NCI-H2107 treated with DMSO at 0.1 percent for 48 hours (cell line): ENCODE measurements around the gene A2M.

Experiments used
- DNase-seq: peaks from one replicate; lab custom pipeline; 2025; ENCODE audit not compliant: unreplicated experiment; lab: John Stamatoyannopoulos, UW

Gene A2M

DNA sequence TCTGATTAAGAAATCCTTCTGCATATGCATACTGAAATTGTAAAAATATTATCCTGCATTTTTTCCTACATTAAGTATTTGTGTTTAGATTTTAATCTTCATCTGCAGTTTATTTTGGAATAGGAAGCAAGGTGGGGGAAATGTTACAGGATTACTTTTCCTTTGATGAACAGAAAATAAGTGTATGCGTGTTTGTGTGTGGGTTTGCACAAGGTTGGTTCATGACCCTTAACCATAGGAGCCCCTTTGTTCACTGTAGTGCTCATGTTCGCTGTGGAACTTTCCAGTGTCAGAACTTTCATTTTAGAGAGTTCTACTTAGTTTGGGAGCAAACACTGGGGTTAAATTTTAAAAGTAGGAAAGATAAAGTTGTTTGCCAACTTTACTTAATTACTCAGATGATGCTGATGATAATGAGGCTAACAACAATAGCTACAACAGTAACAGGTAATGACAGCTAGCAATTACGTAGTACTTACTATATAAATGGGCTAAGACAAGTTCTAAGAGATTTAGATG is 6.4 kb upstream of the A2M start:
- no peak for DNase-seq

DNA sequence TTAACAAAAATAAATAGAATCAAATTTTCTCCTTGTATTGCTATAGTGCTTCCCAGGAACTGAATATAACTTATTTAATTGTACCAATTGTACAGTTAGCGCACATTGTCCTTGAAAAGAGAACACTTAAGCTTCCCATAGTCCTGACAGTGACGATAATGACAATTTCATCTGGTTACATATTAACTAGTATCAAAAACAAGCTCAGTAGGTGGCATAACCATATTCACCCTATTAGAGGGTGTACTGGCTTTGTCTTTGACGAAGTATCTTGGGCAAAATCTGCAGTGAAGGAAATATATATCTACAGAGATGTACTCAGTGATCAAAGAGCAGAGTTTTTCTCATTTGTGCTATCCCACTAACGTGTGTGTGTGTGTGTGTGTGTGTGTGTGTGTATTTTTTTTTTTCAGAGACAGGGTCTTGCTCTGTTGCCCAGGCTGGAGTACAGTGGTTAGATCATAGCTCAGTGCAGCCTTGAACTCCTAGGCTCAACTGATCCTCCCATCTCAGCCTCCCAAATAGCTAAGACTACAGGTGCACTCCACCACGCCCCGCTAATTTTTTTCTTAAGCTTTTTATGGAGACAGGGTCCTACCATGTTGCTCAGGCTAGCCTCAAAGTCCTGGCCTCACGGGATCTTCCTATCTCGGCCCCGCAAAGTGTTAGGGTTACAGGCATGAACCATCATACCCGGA is 4.9 kb upstream of the A2M start:
- no peak for DNase-seq

DNA sequence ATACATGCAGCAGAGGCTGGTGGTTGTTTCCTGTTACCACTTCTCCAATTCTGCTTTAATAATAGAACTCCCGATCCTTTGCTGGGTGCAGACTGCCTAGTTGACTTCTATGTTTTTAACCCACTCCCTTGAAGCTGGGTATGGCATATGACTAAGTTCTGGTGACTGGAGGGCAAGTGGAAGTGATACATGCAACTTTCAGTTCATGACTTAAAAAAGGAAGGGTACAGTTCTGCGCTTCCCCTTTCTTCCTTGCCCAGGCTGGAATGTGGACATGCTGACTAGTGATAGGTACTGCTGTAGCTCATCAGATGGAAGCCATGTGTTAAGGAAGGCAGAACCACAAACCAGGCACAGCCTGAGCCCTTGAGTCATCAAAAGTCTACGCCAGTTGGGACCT is 2.4 kb upstream of the A2M start:
- no peak for DNase-seq

DNA sequence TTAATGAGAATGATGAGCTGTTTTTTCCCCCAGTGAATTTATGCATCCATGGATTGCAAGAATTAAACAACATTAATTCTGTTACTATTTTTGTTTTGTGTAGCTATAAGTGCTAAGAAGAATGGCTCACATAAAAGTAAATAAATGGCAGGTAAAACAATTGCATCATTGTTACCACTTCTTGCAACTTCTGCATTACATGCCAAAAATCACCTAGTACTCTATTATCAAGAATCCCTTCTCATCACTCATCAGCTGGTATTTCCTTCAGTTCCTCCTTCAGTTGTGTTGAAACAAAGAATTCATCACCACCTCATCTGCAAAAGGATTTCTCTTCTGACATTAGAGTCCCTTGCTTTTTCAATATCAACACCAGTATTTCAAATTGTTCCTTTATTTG is 773 bp downstream of the A2M start:
- no peak for DNase-seq

DNA sequence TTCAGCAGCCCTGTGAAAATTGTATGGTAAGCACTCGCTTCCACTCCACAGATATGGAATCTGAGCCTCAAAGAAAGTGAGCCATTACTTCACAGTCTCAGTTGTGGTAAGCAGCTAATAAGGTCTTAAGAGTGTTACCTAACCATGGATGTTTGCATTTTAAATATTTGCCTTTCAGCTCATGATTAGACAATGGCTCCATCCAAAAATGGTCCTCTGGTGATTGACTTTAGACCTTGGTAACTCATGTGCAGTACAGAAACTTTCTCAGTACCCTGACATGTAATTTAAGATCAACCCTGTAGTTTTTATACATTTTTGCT is 1.8 kb downstream of the A2M start:
- DNase-seq = no peak

DNA sequence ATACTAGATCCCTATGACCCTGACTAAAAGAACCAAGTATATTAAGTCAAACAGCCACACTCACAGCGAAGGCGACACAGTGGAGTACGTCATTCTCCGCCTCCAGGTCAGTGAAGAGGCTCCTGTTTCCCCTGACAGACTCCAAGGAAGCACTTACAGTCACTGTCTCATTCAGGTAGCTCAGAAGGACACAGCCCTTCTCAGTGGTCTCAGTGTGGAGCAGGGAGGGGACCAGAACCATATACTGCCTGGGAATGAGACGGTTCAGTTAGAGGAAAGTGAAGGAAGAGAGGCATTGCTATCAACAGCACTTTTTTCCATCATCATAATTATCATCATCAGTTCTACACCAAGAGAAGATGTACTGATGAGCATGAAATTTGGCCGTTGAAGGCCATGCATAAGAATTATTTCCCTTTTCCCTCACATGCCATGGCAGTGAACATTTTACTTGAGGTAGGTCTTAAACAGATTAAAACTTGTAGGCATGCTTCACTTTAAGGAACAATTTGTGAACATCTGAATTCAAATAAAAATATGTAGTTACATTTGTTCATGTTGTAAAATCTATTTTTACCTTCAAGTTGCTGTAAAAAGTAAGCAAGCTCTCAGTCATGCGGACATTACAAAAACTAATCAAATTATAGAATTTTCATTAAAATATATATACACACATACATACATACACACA is 2.3 kb downstream of the A2M start:
- DNase-seq = no peak

DNA sequence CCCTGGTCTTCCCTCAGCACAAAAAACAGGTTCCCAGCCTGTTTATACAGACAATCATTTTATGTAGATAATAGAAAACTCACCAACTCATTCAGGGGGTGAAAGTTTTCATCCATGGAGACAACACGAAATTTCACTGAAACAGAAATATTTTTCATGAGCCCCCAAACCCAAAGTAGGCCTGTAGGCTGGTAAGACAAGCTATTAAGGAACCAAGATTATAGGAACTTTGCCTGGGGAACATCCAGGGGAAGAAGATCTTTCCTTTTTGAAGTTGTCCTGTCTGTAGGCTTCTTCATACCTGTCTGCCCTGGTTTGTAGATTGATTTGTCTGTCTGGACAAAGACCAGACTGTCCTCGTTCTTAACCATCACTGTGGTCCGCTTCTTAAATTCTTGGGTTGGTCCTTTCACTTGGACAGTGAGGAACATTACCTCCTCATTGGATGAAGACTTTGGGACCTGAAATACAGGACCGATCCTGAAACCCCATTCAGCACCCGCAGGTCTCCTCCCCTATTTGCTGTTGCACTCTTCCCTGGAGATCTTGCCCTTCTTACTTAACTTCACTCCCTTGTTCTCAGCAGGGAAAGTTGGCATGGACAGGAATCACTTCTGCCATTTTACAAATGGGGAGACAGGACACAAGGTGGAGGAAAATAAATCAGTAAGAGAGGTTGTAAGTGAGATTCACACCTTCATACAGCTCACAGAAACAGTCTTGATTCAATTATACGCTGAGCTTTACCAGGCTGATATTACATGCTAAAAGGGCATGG is 3.5 kb downstream of the A2M start:
- DNase-seq = no peak

DNA sequence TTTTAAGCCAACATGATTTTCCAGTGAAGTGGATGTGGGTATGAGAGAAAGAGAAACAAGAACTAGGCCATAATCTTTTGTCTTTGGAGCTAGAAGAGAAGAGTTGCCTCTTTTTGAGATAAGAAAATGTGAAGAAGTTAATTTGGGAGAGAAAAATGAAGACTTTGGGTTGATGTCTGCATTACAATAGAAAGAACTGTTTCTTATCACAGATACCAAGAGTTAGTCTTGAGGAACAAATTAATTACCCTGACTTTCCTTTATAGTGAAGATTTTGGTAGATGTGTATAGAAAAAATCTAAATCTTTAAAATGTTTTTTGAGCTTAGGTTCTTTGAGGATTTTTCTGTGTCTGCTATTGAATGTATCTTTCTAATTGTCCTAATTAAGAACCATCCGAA is 4.2 kb downstream of the A2M start:
- no peak for DNase-seq

DNA sequence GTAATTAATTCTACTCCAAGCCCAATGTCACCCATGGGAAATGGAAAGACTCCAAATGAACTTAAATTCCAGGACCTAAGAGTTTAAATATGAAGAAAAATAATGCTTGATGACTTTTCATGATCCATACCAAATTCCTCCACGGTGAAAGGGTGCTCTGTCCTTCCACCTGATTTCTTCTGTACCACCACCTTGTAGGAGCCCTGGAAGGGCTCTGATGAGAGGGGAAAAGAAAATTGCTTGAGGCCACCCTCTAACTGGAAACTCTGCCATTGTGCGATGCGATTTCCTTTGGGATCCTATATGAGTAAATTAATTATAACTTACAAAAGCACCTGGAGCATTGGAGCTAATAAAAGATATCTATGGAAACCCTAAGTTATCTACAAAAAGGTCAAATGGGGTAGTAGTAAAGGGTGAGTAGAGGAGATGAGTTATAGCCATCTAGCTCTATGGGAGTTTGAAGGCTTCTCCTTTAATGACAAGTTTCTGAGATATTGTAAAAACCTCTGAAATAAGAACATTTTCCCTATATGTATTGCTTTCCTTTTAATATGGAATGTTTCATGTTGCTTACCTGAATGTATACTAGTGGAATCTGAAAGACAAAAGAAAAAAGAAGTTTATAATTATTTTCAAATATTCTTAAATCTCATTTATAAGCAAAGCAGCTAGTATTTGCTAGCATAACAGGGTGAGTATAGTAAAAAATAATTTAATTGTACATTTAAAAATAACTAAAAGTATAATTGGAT is 5.8 kb downstream of the A2M start:
- DNase-seq = no peak

DNA sequence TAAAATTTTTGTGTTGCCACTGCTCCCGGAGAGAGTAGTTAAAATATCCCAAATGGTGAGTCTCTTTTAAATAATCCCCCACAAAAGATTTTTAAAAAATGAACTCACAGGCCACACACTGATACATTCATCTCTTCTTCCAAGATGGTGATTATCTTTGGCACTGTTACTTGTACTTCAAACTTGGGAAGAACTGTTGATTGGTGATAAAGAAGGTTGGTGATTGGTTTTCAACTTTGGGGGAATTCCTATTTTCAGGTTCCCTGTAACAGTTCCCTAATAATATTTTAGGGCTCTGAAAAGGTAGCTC is 6.6 kb downstream of the A2M start:
- no peak for DNase-seq

DNA sequence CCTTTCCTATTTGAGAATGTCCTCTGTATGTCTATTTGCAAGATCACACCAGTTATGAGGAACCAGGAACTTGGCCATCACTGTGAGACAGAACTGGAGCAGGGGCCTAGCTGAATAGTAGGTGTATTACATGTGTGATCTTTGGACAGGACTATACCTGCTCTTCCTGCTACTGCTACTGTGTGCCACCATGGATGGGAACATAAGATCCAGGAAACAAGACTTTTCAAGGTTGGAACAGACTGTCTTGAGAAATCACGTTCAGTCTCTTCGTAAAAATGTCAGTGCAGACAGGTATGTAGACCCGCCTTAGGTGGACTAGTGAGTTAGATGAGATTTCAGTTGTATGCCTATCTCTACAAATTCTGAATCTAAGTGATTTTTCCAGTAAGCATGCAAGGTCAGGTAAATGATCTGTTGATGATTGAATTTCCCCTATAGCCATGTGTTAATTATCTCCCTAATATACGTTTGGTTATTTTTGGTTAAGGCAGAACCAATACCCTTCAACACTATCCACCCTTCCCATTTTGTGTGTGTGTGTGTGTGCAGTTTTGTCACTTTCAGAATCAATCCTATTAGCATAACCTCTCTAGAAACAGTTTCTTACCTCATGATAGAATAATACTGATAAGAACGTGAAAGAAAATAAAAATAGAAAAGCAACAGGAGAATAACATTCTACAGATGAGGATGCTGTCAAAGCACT is 7.1 kb downstream of the A2M start:
- DNase-seq = no peak

DNA sequence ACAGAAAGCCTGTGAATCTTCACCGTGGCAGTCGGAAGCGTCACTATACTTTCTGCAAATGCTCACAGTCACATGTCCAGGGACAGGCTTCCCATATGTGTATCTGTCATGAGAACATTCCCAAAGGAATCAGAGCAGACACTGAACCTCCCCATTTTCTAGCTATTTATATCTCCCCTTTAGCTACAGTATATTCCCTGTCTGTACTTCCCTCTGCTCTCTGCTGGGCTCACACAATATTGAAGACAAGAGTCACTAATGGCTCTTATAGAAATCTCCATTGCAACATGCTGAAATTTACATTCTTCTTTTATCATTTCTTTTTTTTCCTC is 8.2 kb downstream of the A2M start:
- DNase-seq = no peak

DNA sequence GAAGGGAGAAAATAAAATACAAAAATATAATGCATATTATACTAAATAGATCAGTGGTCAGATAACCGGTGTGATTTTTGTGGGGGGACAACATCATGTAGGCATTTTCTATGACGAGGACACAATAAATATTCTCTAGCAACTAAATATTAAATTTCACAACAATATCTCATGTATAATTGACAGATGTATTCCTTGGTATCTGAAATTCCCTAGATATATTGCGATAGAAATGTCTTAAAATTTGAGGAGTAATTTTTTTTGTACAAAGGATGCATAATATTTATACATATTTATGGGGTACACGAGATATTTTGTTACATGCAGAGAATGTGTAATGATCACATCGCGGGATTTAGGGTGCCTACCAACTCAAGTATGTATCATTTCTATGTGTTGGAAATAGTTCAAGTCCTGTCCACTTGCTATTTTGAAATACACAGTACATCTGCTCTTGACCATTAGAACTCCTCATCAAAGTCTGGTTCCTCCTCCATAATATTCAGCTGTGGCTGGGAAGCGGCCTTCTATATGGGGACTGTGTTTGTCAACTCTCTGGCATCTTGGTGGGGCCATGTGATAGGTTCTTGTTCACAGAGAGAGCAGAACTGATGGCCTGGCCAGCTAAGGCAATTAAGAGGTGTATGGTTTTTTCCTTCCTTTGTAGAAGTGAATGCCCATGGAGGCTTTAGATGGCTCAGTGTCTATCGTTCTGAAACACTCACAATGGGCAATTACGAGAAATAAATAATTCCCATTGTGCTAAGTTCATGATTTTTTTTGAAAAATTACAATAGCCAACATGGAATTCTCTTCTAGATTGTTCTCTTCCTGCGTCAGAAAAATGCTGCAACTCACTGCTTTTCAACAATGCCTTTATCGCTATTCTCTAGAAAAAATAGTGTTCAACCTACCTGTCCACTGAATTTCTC is 8.8 kb downstream of the A2M start:
- DNase-seq = no peak

DNA sequence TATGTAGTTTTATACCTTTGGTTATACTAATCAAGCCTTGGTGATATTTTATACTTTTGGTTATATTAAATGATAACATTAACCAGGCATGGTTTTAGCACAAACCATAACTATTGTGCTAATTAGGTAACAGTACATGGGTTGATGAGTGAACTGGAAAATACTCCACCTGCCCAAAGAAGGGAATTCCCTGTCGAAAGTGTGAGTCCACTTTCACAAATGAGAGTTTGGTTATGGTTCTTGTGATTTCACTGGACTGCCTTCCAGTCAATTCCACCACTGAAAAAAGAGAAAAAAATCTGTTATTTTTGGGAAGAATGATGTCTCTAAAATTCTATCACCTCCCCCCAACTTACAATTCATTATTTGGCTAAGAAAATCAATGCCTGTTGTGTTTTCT is 9.7 kb downstream of the A2M start:
- DNase-seq = no peak

DNA sequence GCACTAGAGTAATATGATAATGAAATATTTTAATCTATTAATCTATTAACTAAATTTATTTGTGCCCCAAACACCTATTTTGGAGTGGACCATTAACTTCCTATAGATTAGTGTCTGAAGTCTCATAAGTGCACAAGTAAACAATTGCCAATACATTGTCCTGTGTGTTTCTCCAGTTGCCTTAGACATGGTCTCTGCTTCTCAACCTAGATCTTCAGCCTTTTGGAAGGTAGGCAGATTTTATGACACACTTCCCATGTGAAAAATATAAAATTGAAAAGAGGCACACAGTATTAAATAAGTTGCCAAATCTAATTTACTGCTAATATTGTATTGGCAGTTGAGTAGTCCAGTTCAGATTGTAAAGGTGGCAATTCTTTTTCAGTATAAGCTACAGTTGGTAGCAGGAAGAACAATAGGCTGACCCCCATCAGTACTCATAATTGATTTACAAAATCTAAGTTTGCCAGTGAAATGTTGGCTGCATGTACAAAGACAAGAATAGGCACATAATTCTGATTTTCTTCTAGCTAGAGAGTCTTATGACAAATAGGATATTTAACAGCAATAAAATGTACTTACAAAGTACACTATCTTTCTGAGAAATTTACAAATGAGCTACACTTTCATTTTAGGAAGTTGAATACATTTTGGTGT is 10.8 kb downstream of the A2M start:
- DNase-seq = no peak

DNA sequence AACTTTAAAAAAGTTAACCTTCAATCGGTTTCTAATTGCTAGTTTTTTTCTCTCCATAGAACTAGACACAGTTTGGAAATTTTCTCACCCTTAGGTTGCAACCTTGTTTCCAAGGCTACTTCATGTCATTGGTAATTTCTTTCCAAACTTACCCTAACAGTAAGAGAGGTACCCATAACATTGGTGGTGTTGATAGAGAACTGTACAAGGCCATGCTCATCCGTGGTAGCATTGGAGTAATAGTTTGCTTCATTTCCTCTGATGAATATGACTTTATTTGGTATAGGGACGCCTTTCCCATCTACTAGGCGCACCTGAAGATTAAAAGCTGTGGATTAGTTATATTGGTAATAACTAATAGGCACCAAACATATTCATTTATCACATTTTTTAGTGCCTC is 11.6 kb downstream of the A2M start:
- no peak for DNase-seq

DNA sequence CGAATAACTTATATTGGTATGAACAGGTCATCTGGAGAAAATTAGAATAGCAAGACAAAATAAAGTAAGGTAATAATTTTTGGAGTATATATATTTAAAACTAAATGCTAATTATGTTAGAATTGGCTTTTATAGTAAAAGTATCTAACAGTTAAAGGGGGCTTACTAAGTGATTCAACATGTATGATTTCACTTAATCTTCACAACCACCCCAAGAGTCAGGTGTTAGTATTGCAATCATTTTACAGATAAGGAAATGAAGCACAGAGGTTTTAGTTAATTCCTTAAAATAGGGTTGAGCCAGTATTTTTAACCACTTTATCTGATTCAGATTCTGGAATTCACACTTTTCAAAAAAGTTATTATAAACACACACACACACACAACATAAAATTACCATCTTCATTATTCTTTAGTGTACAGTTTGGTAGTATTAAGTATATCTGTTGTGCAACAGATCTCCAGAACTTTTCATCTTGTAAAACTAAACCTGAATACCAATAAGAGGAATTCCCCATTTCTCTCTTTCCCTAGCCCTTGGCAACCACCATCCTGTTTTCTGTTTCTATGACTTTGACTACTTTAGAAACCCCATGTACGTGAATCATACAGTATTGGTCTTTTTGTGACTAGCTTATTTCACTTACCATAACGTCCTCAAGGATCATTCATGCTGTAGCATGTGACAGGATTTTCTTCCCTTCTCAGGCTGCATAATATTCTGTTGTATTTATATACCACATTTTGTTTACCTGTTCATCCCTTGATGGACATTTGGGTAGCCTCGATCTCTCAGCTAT is 12.5 kb downstream of the A2M start:
- no peak for DNase-seq

DNA sequence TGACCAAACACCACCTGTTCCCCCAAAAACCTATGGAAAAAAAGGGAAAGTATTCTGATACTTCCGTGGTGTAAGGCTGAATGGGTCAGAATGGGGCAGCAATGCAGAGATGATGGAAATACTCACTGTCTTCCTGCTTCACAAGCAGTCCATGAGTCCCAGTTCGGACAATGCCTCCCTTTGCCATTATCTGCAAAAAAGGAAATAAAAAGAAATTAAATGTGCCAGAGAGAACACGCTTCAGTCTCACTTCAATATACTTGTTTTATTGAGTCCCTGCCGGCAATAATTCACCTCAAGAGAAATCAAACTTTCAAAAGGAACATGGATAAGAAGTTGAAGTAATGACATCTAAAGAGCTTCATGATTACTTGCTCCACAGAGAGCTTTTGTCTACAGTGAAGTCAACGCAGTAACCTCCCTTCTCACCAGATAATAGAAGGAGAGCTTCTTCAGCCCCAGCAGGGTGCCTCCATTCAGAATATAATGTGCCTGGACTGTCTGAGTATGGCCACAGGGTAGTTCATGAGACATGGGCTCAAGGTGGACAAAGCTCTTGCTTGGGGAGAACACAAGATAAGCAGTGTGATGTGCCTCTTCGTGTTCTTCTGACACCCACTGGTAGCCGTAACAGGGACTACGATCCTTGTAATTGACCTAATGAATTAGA is 14.6 kb downstream of the A2M start:
- DNase-seq = no peak
